ENCODE results near the gene IL22RA2.

DNA sequence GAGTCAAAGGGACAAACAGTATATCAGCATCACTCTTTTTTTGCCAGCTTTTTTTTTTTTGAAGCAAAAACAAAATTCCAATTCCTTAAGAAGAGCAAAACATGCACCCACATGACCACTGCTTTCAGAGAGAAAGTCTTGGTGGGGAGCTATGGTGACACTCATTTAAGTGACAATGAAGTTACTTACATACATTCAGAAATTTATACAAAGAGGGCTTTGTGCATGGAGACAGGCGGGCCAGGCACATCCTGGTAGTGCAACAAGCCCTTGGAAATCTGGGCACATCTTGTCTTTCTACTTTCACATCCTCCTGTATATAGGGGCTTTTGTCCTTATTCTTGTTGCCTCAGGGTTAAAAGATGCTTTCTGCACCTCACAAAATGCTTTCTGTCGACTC, 55.9 kb downstream of the IL22RA2 start:
- TF ChIP-seq POLR2A (IDR thresholded peaks at IDR 0.05) (no peak), CTCF (IDR thresholded peaks at IDR 0.05) (no peak)

All from uterus (tissue), 2 donors.